Naive thymus-derived CD8-positive, alpha-beta T cell (primary cell): Measurements from ENCODE around the gene ARHGAP19. TPM values are rescaled to one million over a fixed set of nuclear protein-coding genes. Genes with fewer than 3 reads are reported as not detected.

Source experiments
- ATAC-seq, 2 donors: fragments of 150-1000 bp; cut with Tn5 transposase in 1 of 2; sonication (Bioruptor Pico), chemical (Tn5 transposase) in 1 of 2; 1 replicate in 1 of 2; 2 replicates in 1 of 2; pipeline ENCODE4 v1.10.0; 2021; ENCODE audit warnings: mild to moderate bottlenecking in 2 of 2, moderate library complexity in 2 of 2
- POLR2A ChIA-PET: fragments of 350-600 bp; sonication (Branson Sonifier 250); formaldehyde crosslinking; loops from one replicate; lab custom pipeline; 2021; ENCODE audit warnings: antibody characterized with exemption; lab: Charles Lee
- DNase-seq, 10 donors: peaks; one replicate each; pipeline versions ENCODE4 v3.0.0 to v3.0.0-alpha.2; 2020 to 2022
- H3K27ac Mint-ChIP-seq, 10 donors: one replicate each; pipeline ENCODE4 v1.8.0; 2020 to 2022; ENCODE audit warnings: mild to moderate bottlenecking in 10 of 10, mixed read lengths in 10 of 10, moderate library complexity in 4 of 10, inconsistent platforms in 1 of 10
- H3K27me3 Mint-ChIP-seq, 5 donors: one replicate each; pipeline ENCODE4 v1.8.0; 2021 to 2022; ENCODE audit warnings: mixed read lengths in 5 of 5
- H3K36me3 Mint-ChIP-seq, 3 donors: one replicate each; pipeline ENCODE4 v1.8.0; 2020 to 2022; ENCODE audit warnings: mixed read lengths in 3 of 3, mild to moderate bottlenecking in 2 of 3, inconsistent platforms in 1 of 3
- H3K4me1 Mint-ChIP-seq, 4 donors: one replicate each; pipeline ENCODE4 v1.8.0; 2021 to 2022; ENCODE audit warnings: mixed read lengths in 4 of 4
- H3K4me3 Mint-ChIP-seq, 10 donors: one replicate each; pipeline ENCODE4 v1.8.0; 2020 to 2022; ENCODE audit warnings: mild to moderate bottlenecking in 10 of 10, mixed read lengths in 10 of 10, moderate library complexity in 6 of 10, inconsistent platforms in 1 of 10
- H3K9me3 Mint-ChIP-seq, 9 donors: one replicate each; pipeline ENCODE4 v1.8.0; 2020 to 2022; ENCODE audit warnings: mixed read lengths in 9 of 9, mild to moderate bottlenecking in 3 of 9, inconsistent platforms in 1 of 9, moderate library complexity in 1 of 9
- polyA plus RNA-seq, 3 donors: library from polyadenylated mRNA; unstranded; fragments of 300-500 nt; fragmentation: Illumina TruSeq; gene quantifications; one replicate each; pipeline ENCODE4 v1.2.3, GENCODE V29; 2021
- total RNA-seq, 8 experiments: library from RNA in 2 of 8; stranded (reverse) in 2 of 8; gene quantifications; one replicate each; pipeline ENCODE4 v1.2.3 and lab custom pipeline; 2021 to 2026

ARHGAP19 gene
- 10 to 100 TPM; 13.7 to 19.0 TPM for total RNA-seq
- 1 to 10 TPM; 5.3 to 5.6 (median 5.3) TPM for polyA plus RNA-seq
- total RNA-seq (lab: John Stamatoyannopoulos, UW) = 16.8 to 26.2 (median 19.1) reads per million in 6 experiments

DNA sequence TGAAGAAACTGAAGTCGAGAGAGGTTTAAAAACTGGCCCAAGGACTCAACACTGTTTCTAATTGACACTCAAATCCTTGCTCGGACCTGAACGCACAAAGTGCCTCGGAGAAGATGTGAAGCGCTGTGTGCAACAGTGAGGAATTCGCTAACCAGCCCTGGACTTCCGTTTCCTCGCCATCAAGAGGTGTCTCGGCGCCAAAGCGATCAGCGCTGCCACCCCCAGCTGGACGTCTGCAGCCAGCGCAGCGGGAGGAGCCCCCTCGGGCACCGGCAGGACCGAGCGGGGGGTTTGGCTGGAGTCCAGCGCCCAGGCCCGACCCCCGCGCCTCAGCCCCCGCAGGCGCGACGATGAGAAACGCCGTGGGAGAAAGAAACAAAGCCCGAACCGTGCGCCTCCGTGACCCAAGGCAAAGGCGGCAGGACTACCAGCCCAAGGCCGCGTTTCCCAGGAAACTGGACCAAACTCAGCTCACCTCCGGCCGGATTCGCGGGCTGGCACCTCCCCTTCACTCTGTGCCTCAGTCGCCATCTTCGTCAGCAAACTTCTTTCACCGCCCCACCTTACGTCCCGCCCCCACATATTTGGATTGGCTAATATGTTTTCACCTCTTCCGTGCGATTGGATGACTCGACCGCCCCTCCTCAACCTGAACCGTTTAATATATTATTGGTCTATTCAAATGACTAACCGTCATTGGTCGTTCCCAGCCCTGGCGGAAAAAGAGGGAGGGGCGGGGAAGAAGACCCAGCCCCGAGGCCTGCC is at the start of gene ARHGAP19:
Gene ARHGAP19 (minus strand): TSS at position 541 of the 765 bp plus-strand sequence. CDS start 10 bp downstream, at position 531.
- peak within 1 kb of the TSS; percentile 44 to 96 (median 87) for H3K27ac Mint-ChIP-seq
- H3K27me3 Mint-ChIP-seq = peaks cover 0 to 2% (median 0%) of the 10 kb centered on the region in 5 donors
- H3K36me3 Mint-ChIP-seq = peaks cover 0 to 10% (median 0%) of the 10 kb centered on the region in 3 donors
- POLR2A ChIA-PET = interaction anchor here (0.6 to 3.8 kb wide), 4 partner anchors 12 to 42 kb away, joined by 3 to 24 read pairs (median 6); partner anchors contain the start of genes FRAT1 and FRAT2
- no peaks in the 10 kb centered on the region for H3K9me3 Mint-ChIP-seq
- peak within 1 kb of the TSS; percentile 87 to 98 (median 92) for H3K4me3 Mint-ChIP-seq
- ATAC-seq (peak; percentile 98 to 100), DNase-seq (peak; percentile 73 to 97 (median 93))
- peaks cover 16 to 26% (median 21%) of the 10 kb centered on the region in 4 donors for H3K4me1 Mint-ChIP-seq

- Mint-ChIP-seq H3K4me3 (no peak overlapping the region), H3K4me1 (peaks cover 0 to 5% (median 2%) of the 10 kb centered on the region in 4 donors), H3K27me3 (peaks cover 0 to 7% (median 0%) of the 10 kb centered on the region in 5 donors), H3K27ac (peak overlapping the region in 3 of 10 donors; percentile 29 to 41 (median 39)), H3K36me3 (no peaks in the 10 kb centered on the region), H3K9me3 (no peaks in the 10 kb centered on the region)
- DNase-seq (no peak), ATAC-seq (no peak)
- POLR2A ChIA-PET = interaction anchor here (0.6 kb wide), 1 partner anchor 32 kb away, joined by 3 read pairs; no protein-coding TSS in a partner anchor
Measured at GRCh38 chr10:97341416-97341815, 49.0 kb upstream of the ARHGAP19 start.

GRCh38 chr10:97338041-97338440 is 45.6 kb upstream of the ARHGAP19 start:
- Mint-ChIP-seq H3K36me3 (peaks cover 0 to 2% (median 0%) of the 10 kb centered on the region in 3 donors), H3K4me1 (peaks cover 6 to 16% (median 9%) of the 10 kb centered on the region in 4 donors), H3K27me3 (peaks cover 0 to 3% (median 0%) of the 10 kb centered on the region in 5 donors), H3K4me3 (no peak overlapping the region), H3K27ac (peak overlapping the region in 1 of 10 donors; percentile 17), H3K9me3 (no peaks in the 10 kb centered on the region)
- ATAC-seq (no peak), DNase-seq (no peak)
- POLR2A ChIA-PET = no interaction called here

- ATAC-seq (no peak), DNase-seq (no peak)
- Mint-ChIP-seq H3K4me1 (peaks cover 14 to 24% (median 18%) of the 10 kb centered on the region in 4 donors), H3K27ac (peak overlapping the region in 1 of 10 donors; percentile 79), H3K4me3 (peak overlapping the region in 1 of 10 donors; percentile 78), H3K36me3 (peaks cover 0 to 4% (median 3%) of the 10 kb centered on the region in 3 donors), H3K9me3 (no peaks in the 10 kb centered on the region), H3K27me3 (peaks cover 0 to 3% (median 0%) of the 10 kb centered on the region in 5 donors)
- POLR2A ChIA-PET = no interaction called here
Measured at GRCh38 chr10:97336942-97337831, 44.8 kb upstream of the ARHGAP19 start.

DNA sequence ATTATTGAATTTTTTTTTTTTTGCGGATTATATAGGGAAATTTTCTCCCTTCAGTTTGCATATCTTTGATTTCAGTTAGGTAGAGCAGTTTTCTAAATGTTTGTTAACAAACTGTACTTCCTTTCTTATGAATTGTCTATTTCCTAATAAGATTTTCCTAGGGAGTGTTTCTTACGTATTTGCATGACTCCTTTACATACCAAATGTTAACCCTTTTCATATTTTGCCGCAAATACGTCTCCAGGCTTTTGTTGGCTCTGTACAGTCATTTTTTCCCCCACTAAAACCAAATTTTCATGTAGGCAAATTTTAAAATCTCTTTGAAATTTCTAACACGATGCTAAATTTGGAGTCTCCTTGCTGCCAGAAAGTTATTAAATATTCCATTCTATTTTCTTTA is 44.0 kb upstream of the ARHGAP19 start:
- Mint-ChIP-seq H3K36me3 (peaks cover 0 to 7% (median 3%) of the 10 kb centered on the region in 3 donors), H3K9me3 (no peaks in the 10 kb centered on the region), H3K27ac (peak overlapping the region in 3 of 10 donors; percentile 74 to 82 (median 79)), H3K4me3 (peak overlapping the region in 3 of 10 donors; percentile 59 to 81 (median 78)), H3K4me1 (peaks cover 17 to 32% (median 25%) of the 10 kb centered on the region in 4 donors), H3K27me3 (no peaks in the 10 kb centered on the region)
- POLR2A ChIA-PET = no interaction called here
- no peak for DNase-seq
- no peak for ATAC-seq

GRCh38 chr10:97336006-97336405 is 43.6 kb upstream of the ARHGAP19 start:
- no peak for DNase-seq
- no peaks in the 10 kb centered on the region for H3K9me3 Mint-ChIP-seq
- ATAC-seq = no peak
- POLR2A ChIA-PET = no interaction called here
- H3K27me3 Mint-ChIP-seq = no peaks in the 10 kb centered on the region
- H3K36me3 Mint-ChIP-seq = peaks cover 0 to 11% (median 5%) of the 10 kb centered on the region in 3 donors
- peaks cover 20 to 36% (median 29%) of the 10 kb centered on the region in 4 donors for H3K4me1 Mint-ChIP-seq
- peak overlapping the region in 9 of 10 donors; percentile 59 to 91 (median 78) for H3K4me3 Mint-ChIP-seq
- H3K27ac Mint-ChIP-seq = peak overlapping the region in 8 of 10 donors; percentile 68 to 95 (median 78)

- no peak for ATAC-seq
- Mint-ChIP-seq H3K27me3 (no peaks in the 10 kb centered on the region), H3K4me1 (peaks cover 21 to 43% (median 35%) of the 10 kb centered on the region in 4 donors), H3K9me3 (no peaks in the 10 kb centered on the region), H3K27ac (peak overlapping the region; percentile 43 to 96 (median 77)), H3K36me3 (peaks cover 0 to 18% (median 5%) of the 10 kb centered on the region in 3 donors), H3K4me3 (peak overlapping the region; percentile 58 to 91 (median 75))
- POLR2A ChIA-PET = interaction anchor here (0.6 to 7.6 kb wide), 3 partner anchors 9 to 15 kb away, joined by 3 to 179 read pairs (median 5); partner anchors contain the start of gene FRAT1
- DNase-seq = no peak
Measured at GRCh38 chr10:97335188-97335619, 42.8 kb upstream of the ARHGAP19 start.

DNA sequence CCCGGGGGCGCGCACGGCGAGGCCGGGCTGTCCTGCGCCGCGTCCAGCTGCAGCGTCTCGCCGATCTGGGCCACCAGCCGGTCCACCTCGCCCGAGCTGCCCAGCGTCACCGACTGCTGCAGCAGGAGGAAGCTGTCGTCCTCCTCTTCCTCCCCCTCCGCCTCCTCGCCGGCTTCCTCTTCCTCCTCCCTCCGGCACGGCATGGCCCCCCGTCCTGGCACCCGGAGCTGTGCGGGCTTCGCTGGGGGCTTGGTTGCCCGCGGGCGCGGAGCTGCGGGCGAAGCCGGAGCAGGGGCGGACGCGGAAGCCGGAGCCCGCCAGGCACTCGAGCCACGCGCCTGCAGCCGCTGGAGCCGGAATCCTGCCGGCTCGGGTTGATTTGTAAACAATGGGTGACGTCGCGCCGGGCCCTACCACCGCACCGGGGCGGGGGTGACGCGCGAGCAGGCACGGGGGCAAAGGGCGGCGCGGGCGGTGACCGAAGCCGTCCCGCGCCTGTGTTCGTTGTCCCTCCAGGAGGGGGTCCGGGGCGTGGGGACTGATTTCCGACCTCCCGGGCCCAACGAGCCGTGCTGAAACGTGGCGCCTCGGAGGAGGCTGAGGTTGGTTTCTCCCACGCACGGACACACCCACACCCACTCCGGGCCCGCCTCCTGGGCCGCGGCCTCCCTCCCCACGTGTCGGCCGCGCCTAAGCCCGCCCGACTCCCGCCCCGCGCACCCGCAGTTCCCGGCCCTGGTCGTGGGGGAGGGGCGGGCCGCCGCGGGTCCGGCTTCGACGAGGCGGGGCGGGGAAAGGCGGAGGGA is 42.1 kb upstream of the ARHGAP19 start, which contains the start of gene FRAT2:
Gene FRAT2 (minus strand): TSS at position 360 of the 806 bp plus-strand sequence. CDS start 157 bp downstream, at position 203.
- Mint-ChIP-seq H3K4me1 (peaks cover 26 to 48% (median 40%) of the 10 kb centered on the region in 4 donors), H3K27me3 (no peaks in the 10 kb centered on the region), H3K4me3 (peak within 1 kb of the TSS; percentile 87 to 98 (median 92)), H3K36me3 (peaks cover 0 to 23% (median 7%) of the 10 kb centered on the region in 3 donors), H3K27ac (peak within 1 kb of the TSS; percentile 87 to 97 (median 96)), H3K9me3 (no peaks in the 10 kb centered on the region)
- ATAC-seq = peak; percentile 83 to 86
- peak; percentile 79 to 98 (median 86) for DNase-seq
- POLR2A ChIA-PET = interaction anchor here (0.6 to 7.6 kb wide), 6 partner anchors 8 to 832 kb away, joined by 3 to 179 read pairs (median 6); partner anchors contain the start of gene FRAT1

GRCh38 chr10:97333601-97334369 is 41.3 kb upstream of the ARHGAP19 start:
- POLR2A ChIA-PET = interaction anchor here (0.6 to 7.6 kb wide), 5 partner anchors 10 to 833 kb away, joined by 3 to 179 read pairs (median 6); partner anchors contain the start of gene FRAT1
- ATAC-seq (peak; percentile 42 to 48), DNase-seq (peak in 6 of 10 donors; percentile 18 to 64 (median 34))
- Mint-ChIP-seq H3K4me1 (peaks cover 26 to 55% (median 43%) of the 10 kb centered on the region in 4 donors), H3K36me3 (peaks cover 0 to 30% (median 9%) of the 10 kb centered on the region in 3 donors), H3K27me3 (no peaks in the 10 kb centered on the region), H3K9me3 (no peaks in the 10 kb centered on the region), H3K4me3 (peak overlapping the region; percentile 87 to 98 (median 92)), H3K27ac (peak overlapping the region; percentile 87 to 97 (median 96))

- Mint-ChIP-seq H3K27ac (peak overlapping the region; percentile 87 to 97 (median 96)), H3K4me1 (peaks cover 28 to 60% (median 46%) of the 10 kb centered on the region in 4 donors), H3K36me3 (peaks cover 0 to 33% (median 9%) of the 10 kb centered on the region in 3 donors), H3K9me3 (no peaks in the 10 kb centered on the region), H3K27me3 (no peaks in the 10 kb centered on the region), H3K4me3 (peak overlapping the region; percentile 87 to 98 (median 92))
- DNase-seq (peak in 5 of 10 donors; percentile 21 to 66 (median 35)), ATAC-seq (peak in 1 of 2 donors; percentile 15)
- POLR2A ChIA-PET = interaction anchor here (0.9 to 7.6 kb wide), 5 partner anchors 11 to 55 kb away, joined by 3 to 179 read pairs (median 6); partner anchors contain the start of gene FRAT1
Measured at GRCh38 chr10:97333351-97333600, 40.8 kb upstream of the ARHGAP19 start.
